ENCODE results near the gene KRTAP29-1. TPM values are rescaled to one million over a fixed set of nuclear protein-coding genes. Genes with fewer than 3 reads are reported as not detected.

KRTAP29-1 gene
- total and polyA plus RNA-seq, 12 donors: not detected

GRCh38 chr17:41333836-41334235, 31.2 kb upstream of the KRTAP29-1 start:
- Histone ChIP-seq H3K27ac (no peak overlapping the region), H3K27me3 (no peaks in the 10 kb centered on the region), H3K4me3 (no peak overlapping the region), H3K9me3 (replicated peaks in 1 of 3) (no peaks in the 10 kb centered on the region), H3K36me3 (replicated peaks in 1 of 2) (no peaks in the 10 kb centered on the region), H3K4me1 (replicated peaks in 1 of 2) (no peaks in the 10 kb centered on the region)
- intact Hi-C loops (cut with DNase I): loop anchor here in 1 of 2 donors (10.0 kb wide), 1 partner anchor 379 kb away; no protein-coding TSS in a partner anchor
- no peak for DNase-seq
- TF ChIP-seq POLR2A (IDR thresholded peaks at IDR 0.05) (no peak), CTCF (IDR thresholded peaks at IDR 0.05) (no peak)
- WGBS, 4 donors: 90 to 100% (median 96%) methylated on average over 2 to 3 of the region's 3 CpGs

DNA sequence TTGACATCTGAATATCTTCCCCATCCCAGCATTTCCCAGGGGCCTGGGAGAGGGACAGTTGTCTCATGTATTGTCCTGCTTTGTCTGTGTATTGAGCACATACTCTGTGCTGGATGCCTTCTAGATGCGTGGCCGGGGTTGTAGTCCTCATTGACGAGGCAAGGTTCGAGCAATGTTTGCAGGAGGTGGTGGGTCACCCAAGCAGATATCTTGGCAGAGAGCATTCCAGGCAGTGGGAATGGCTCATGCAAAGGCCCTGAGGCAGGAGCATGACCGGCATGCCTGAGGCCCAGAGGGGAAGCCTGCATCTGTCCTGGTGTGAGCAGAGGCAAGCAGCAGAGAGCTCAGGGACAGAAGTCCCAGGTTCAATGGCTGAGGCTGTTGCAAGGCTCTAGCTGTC, 30.4 kb upstream of the KRTAP29-1 start:
- TF ChIP-seq CTCF (IDR thresholded peaks at IDR 0.05): no peak
- TF ChIP-seq POLR2A (IDR thresholded peaks at IDR 0.05): no peak
- Histone ChIP-seq H3K9me3 (replicated peaks in 1 of 3) (no peaks in the 10 kb centered on the region), H3K27ac (no peak overlapping the region), H3K4me3 (no peak overlapping the region), H3K36me3 (replicated peaks in 1 of 2) (no peaks in the 10 kb centered on the region), H3K27me3 (no peaks in the 10 kb centered on the region), H3K4me1 (replicated peaks in 1 of 2) (no peaks in the 10 kb centered on the region)
- DNase-seq: no peak
- intact Hi-C loops (cut with DNase I): loop anchor here in 1 of 2 donors (10.0 kb wide), 1 partner anchor 378 kb away; no protein-coding TSS in a partner anchor
- 96 to 100% (median 97%) methylated on average over 5 of the region's 5 CpGs for WGBS, 4 donors

- Histone ChIP-seq H3K36me3 (replicated peaks in 1 of 2) (no peaks in the 10 kb centered on the region), H3K27ac (no peak overlapping the region), H3K27me3 (no peaks in the 10 kb centered on the region), H3K4me1 (replicated peaks in 1 of 2) (no peaks in the 10 kb centered on the region), H3K4me3 (no peak overlapping the region), H3K9me3 (replicated peaks in 1 of 3) (no peaks in the 10 kb centered on the region)
- intact Hi-C loops (cut with DNase I): loop anchor here in 1 of 2 donors (10.0 kb wide), 1 partner anchor 377 kb away; no protein-coding TSS in a partner anchor
- TF ChIP-seq CTCF (IDR thresholded peaks at IDR 0.05) (no peak), POLR2A (IDR thresholded peaks at IDR 0.05) (no peak)
- no peak for DNase-seq
- 60 to 91% (median 83%) methylated on average over 1 to 2 of the region's 2 CpGs for WGBS, 4 donors
These were observed 29.6 kb upstream of the KRTAP29-1 start for GRCh38 chr17:41332239-41332638.

DNA sequence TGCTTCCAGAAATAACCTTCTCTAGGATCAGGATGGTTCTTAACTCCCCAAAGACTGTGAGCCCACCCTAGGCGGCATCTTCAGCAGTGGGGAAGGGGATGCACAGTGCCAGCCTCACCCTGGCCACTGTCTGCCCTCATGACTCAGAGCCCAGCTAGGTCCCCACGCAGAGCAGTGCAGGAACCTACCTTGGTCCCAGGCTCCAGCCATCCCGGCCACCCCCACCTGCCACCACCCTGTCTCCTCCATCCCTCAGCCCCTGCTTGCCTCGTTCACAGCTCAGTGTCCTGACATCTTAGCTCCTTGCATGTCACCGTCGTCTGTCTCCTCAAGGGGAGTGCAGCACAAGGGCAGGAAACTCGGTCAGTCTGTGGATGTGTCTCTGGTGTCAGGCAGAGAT, 29.0 kb upstream of the KRTAP29-1 start:
- Histone ChIP-seq H3K9me3 (replicated peaks in 1 of 3) (no peaks in the 10 kb centered on the region), H3K27me3 (no peaks in the 10 kb centered on the region), H3K36me3 (replicated peaks in 1 of 2) (no peaks in the 10 kb centered on the region), H3K4me3 (no peak overlapping the region), H3K4me1 (replicated peaks in 1 of 2) (no peaks in the 10 kb centered on the region), H3K27ac (no peak overlapping the region)
- WGBS, 4 donors: 70 to 93% (median 77%) methylated on average over 5 to 7 of the region's 7 CpGs
- intact Hi-C loops (cut with DNase I): loop anchor here in 1 of 2 donors (10.0 kb wide), 1 partner anchor 377 kb away; no protein-coding TSS in a partner anchor
- TF ChIP-seq POLR2A (IDR thresholded peaks at IDR 0.05) (no peak), CTCF (IDR thresholded peaks at IDR 0.05) (no peak)
- DNase-seq: no peak

Data from adrenal gland (tissue), 12 donors.